Fibroblast of skin of left biceps (primary cell): ENCODE data around the gene CLEC2D.
"Not testable (repeated sequence)": the region's sequence is repeated elsewhere in the genome, so short reads cannot be mapped to it uniquely, and the experiment has no call there.

ENCODE experiments used
- DNase-seq, 2 experiments: peaks; one replicate each; pipeline ENCODE4 v3.0.0-alpha.2; 2013; ENCODE audit warnings: low read depth in 2 of 2

CLEC2D gene

DNA sequence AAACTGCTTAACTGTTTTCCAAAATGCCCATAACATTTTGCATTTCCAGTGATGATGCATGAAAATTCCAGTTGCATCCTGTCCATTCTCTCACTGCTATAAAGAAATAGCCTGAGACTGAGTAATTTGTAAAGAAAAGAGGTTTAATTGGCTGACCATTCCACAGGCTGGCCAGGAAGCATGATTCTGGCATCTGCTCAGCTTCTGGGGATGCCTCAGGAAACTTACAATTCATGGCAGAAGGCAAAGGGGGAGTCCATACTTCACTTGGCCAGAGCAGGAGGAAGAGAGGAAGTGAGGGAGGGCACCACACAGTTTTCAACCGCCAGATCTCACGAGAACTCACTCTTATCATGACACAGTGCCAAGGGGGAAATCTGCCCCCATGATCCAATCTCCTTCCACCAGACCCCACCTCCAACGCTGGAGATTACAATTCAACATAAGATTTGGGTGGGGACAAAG lies 18.2 kb upstream of the CLEC2D start:
- DNase-seq = no peak

- no peak for DNase-seq
Measured at GRCh38 chr12:9660046-9660445, 9.5 kb upstream of the CLEC2D start.

- DNase-seq = no peak
Measured at GRCh38 chr12:9661720-9662119, 7.8 kb upstream of the CLEC2D start.

- no peak for DNase-seq
Measured at GRCh38 chr12:9662488-9662887, 7.0 kb upstream of the CLEC2D start.

DNA sequence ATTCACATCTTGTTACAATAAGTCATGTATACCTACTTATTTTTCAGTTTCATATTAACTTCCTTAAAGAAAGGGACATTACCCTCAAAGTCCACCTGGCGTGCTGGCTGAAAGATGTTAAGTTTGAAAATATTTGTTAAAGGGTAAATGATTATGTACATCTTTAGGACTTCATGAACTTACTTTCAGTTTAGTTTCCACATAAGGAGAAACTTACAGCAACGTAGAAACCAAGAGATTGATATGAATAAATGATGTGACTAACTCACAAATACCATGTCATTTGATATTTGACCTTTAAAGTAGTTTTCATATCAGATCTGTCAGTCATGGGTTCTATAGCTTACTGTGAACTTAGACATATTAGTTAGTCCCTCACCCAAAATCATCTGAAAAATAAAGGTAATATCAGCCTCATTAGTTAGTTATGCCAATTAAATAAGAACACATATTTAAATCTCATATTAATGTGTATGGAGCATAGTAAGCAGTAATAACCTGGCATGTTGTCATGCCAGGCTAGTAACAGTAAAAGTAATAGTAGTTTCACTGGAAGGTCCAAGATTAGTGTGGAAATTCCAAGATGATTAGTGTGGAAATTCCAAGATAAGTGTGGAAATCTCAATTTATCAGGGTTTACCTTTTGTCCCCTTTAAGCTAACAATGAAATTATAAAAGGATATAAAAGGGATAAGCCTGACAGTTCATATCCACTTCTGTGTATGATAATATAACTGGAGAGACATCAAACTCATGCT lies 1.9 kb upstream of the CLEC2D start:
- no peak for DNase-seq

DNA sequence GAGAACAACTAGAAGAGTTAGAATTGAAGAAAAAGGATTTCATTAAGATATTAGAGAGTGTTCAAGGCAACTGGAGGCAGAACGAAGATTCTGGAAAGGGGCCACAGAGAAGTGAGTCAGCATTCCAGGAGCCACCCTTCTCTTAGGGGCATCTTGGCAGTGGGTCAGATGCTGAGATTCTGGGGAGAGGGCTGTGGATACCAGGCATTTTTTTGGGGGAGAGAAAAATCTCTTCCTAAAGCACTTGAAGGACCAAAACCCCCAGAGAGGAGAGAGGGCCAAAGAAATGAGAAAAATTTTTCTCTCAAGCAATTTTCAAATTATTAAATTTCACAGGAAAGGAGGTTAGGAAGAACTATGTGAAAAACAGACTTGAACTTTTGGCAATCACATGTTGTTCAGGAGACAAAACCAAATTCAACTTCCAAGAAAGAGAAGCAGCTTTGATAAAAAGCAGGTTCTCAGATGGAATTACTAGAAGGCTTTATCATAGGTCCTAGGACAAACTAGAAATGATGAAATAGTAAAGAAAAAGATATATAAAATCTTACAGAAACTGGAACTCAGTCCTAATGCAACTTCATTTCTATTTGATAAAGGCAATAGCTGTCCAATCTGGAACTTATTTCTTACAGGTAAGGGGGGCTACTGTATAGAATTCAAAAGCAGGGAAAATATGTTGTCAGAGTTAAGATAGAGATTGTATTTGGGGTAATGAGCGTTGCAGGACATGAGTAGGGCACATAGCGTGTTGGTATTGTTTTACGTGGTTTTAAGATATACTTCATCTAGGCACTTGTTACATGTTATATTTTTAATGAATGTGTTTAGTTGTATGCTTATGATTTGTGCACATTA lies 1.1 kb upstream of the CLEC2D start:
- peak; percentile 54 to 65 for DNase-seq

GRCh38 chr12:9669019-9669326 lies 540 bp upstream of the CLEC2D start:
- no peak for DNase-seq

DNA sequence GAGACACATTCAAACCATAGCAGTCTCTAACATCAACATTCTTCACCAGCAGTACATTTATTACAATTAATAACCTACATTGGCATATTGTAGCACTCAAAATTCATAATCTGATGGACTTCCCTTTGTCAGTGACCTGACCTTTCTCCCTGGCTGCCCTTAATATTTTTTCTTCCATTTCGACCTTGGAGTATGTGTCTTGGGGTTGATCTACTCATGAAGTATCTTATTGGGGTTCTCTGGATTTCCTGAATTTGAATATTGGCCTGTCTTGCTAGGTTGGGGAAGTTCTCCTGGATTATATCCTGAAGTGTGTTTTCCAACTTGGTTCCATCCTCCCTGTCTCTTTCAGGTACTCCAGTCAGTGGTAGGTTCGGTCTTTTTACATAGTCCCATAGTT lies 2.8 kb downstream of the CLEC2D start:
- not testable (repeated sequence) for DNase-seq

- DNase-seq = peak; percentile 79 to 80
Measured at GRCh38 chr12:9673404-9674225, 4.1 kb downstream of the CLEC2D start.

- no peak for DNase-seq
Measured at GRCh38 chr12:9674226-9674590, 4.7 kb downstream of the CLEC2D start.

- DNase-seq = not testable (repeated sequence)
Measured at GRCh38 chr12:9682508-9682907, 13.0 kb downstream of the CLEC2D start.

GRCh38 chr12:9682949-9683348 lies 13.4 kb downstream of the CLEC2D start:
- DNase-seq = not testable (repeated sequence)

GRCh38 chr12:9685366-9685765 lies 15.9 kb downstream of the CLEC2D start:
- DNase-seq = not testable (repeated sequence)

- no peak for DNase-seq
Measured at GRCh38 chr12:9685915-9686314, 16.4 kb downstream of the CLEC2D start.

- DNase-seq = no peak
Measured at GRCh38 chr12:9687228-9687627, 17.7 kb downstream of the CLEC2D start.

GRCh38 chr12:9692909-9693308 lies 23.4 kb downstream of the CLEC2D start:
- no peak for DNase-seq

GRCh38 chr12:9694241-9694640 lies 24.7 kb downstream of the CLEC2D start:
- DNase-seq = no peak

DNA sequence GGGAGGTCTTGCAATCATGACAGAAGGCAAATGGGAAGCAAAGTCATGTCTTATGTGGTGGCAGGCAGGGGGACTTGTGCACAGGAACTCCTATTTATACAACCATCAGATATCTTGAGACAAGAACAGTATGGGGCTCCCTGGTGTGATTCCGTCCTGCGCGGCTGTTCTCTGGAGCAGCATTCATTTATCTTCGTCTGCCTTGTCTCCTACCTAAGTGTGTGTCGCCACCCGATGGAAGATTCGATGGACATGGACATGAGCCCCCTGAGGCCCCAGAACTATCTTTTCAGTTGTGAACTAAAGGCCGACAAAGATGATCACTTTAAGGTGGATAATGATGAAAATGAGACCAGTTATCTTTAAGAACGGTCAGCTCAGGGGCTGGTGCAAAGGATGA lies 25.6 kb downstream of the CLEC2D start:
- DNase-seq = not testable (repeated sequence)

DNA sequence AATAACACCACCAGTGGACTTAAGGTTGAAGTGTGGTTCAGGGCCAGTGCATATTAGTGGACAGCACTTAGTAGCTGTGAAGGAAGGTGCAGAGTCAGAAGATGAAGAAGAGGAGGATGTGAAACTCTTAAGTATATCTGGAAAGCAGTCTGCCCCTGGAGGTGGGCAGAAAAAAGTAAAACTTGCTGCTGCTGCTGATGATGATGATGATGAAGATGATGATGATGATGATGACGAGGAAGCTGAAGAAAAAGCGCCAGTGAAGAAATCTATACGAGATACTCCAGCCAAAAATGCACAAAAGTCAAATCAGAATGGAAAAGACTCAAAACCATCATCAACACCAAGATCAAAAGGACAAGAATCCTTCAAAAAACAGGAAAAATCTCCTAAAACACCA lies 26.1 kb downstream of the CLEC2D start:
- DNase-seq = not testable (repeated sequence)

GRCh38 chr12:9697619-9698018 lies 28.1 kb downstream of the CLEC2D start:
- DNase-seq = no peak

- no peak for DNase-seq
Measured at GRCh38 chr12:9698681-9699080, 29.2 kb downstream of the CLEC2D start.

GRCh38 chr12:9699269-9699897 lies 29.9 kb downstream of the CLEC2D start:
- no peak for DNase-seq
